HUES6 (cell line): Measurements from ENCODE around the gene MRC2.
A peak's percentile ranks its signal among the peaks of the same experiment; 100 is the strongest.
"Not testable (repeated sequence)": the region's sequence is repeated elsewhere in the genome, so short reads cannot be mapped to it uniquely, and the experiment has no call there.

Source experiments
- H3K27ac ChIP-seq: 2 replicates; pipeline ENCODE4 v1.7.0; 2013; ENCODE audit warnings: low read depth, mild to moderate bottlenecking, low read length, inconsistent platforms
- H3K27me3 ChIP-seq: 2 replicates; pipeline ENCODE4 v1.6.1; 2013; ENCODE audit warnings: low read length; ENCODE audit not compliant: control insufficient read depth, insufficient read depth
- H3K36me3 ChIP-seq: 2 replicates; pipeline ENCODE4 v1.6.1; 2013; ENCODE audit warnings: low read length; ENCODE audit not compliant: control insufficient read depth, insufficient read depth
- H3K4me1 ChIP-seq: 2 replicates; pipeline ENCODE4 v1.6.1; 2013; ENCODE audit warnings: low read length; ENCODE audit not compliant: control insufficient read depth, insufficient read depth
- H3K4me3 ChIP-seq: 2 replicates; pipeline ENCODE4 v1.5.1; 2013; ENCODE audit warnings: low read depth, low read length
- H3K9ac ChIP-seq: one replicate; pipeline ENCODE4 v1.6.1; 2013; ENCODE audit warnings: mild to moderate bottlenecking, low read length
- H3K9me3 ChIP-seq: 2 replicates; pipeline ENCODE4 v1.6.1; 2013; ENCODE audit warnings: low read depth, low read length; ENCODE audit not compliant: control insufficient read depth, insufficient read depth

Gene MRC2

DNA sequence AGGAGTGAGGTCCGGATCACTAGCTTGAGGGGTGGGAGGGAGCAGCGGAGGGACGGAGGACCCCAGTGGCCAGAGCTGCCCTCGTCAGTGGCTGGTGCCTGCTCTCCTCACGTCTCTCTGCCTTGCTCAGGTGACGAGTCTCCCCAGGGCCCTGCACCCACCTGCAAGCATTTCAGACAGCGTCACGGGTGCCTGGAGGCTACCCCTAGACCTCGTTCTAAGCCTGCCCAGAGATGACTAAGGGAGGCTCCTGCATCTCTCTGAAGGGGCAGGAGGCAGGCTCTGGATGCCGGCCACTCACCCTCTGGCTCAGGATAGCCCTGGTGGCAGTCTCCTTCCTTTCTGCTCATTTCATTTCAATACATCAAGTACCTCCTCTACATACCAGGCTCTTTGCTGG is 68.8 kb downstream of the MRC2 start:
- no peaks in the 10 kb centered on the region for H3K9me3 ChIP-seq
- H3K4me3 ChIP-seq: no peak overlapping the region
- H3K27me3 ChIP-seq: no peaks in the 10 kb centered on the region
- H3K36me3 ChIP-seq: peaks cover 3% of the 10 kb centered on the region
- H3K27ac ChIP-seq: no peak overlapping the region
- no peaks in the 10 kb centered on the region; the same call in 1 of the 2 replicates for H3K4me1 ChIP-seq
- no peak overlapping the region for H3K9ac ChIP-seq

- H3K9ac ChIP-seq: no peak overlapping the region
- H3K9me3 ChIP-seq: no peaks in the 10 kb centered on the region
- no peak overlapping the region for H3K4me3 ChIP-seq
- peaks cover 2% of the 10 kb centered on the region; the same call in 1 of the 2 replicates for H3K36me3 ChIP-seq
- no peak overlapping the region for H3K27ac ChIP-seq
- H3K4me1 ChIP-seq: no peaks in the 10 kb centered on the region; the same call in 1 of the 2 replicates
- H3K27me3 ChIP-seq: no peaks in the 10 kb centered on the region; the same call in 1 of the 2 replicates
Measured at GRCh38 chr17:62696726-62697490, 69.4 kb downstream of the MRC2 start.

GRCh38 chr17:62698459-62698858 is 71.0 kb downstream of the MRC2 start:
- not testable (repeated sequence) for H3K36me3 ChIP-seq, H3K4me3 ChIP-seq, H3K27ac ChIP-seq, H3K4me1 ChIP-seq, H3K9me3 ChIP-seq, H3K9ac ChIP-seq
- H3K27me3 ChIP-seq: peaks cover 11% of the 10 kb centered on the region

DNA sequence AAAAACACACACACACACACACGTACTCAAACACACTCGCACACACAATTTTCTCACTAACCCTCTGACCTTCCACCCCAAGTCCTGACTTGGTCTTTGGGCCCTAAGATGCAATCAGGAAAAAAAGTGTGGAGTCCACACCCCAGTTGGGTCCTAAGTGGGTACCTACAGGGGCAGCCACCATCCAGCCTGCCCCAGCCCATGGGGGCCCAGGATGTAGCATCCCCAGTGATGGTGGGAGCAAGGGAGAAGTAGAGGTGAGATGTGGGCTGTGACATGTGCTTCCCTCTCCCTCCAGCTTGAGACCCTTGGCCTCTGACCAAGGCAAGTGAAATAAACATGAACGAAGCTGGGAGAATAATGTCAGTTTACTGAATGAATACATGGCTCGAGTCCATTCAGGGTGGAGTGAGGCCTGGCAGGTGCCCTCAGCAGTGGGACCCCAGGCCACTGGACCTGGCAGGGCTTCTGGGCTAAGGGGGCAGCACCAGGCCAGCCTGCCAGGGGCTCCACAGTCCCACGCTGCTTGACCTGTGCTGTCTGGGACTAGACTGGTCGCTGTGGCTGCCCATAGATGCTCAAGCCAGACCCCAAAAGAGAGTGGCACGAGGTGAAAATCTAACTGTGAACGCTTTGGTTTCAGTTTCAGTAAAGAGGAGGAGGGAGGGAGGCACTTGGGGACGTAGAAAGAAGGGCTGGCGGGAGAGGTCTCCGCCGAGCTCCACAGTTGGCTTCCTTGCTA is 73.7 kb downstream of the MRC2 start:
- Histone ChIP-seq H3K9ac (no peak overlapping the region), H3K27ac (no peak overlapping the region), H3K4me1 (peaks cover 23% of the 10 kb centered on the region), H3K4me3 (no peak overlapping the region), H3K36me3 (no peaks in the 10 kb centered on the region), H3K27me3 (peaks cover 18% of the 10 kb centered on the region), H3K9me3 (no peaks in the 10 kb centered on the region)

- Histone ChIP-seq H3K36me3 (no peaks in the 10 kb centered on the region), H3K4me1 (peaks cover 28% of the 10 kb centered on the region), H3K9me3 (no peaks in the 10 kb centered on the region), H3K27me3 (peaks cover 21% of the 10 kb centered on the region), H3K9ac (no peak overlapping the region), H3K4me3 (no peak overlapping the region), H3K27ac (no peak overlapping the region)
Measured at GRCh38 chr17:62701706-62702085, 74.2 kb downstream of the MRC2 start.

- H3K36me3 ChIP-seq: no peaks in the 10 kb centered on the region
- H3K9ac ChIP-seq: no peak overlapping the region
- no peak overlapping the region for H3K4me3 ChIP-seq
- peaks cover 2% of the 10 kb centered on the region; the same call in 1 of the 2 replicates for H3K9me3 ChIP-seq
- peaks cover 30% of the 10 kb centered on the region for H3K4me1 ChIP-seq
- no peak overlapping the region for H3K27ac ChIP-seq
- H3K27me3 ChIP-seq: peaks cover 31% of the 10 kb centered on the region
Measured at GRCh38 chr17:62702746-62703260, 75.3 kb downstream of the MRC2 start.

GRCh38 chr17:62703261-62703775 is 75.8 kb downstream of the MRC2 start:
- Histone ChIP-seq H3K27me3 (peaks cover 31% of the 10 kb centered on the region), H3K27ac (no peak overlapping the region), H3K9me3 (peaks cover 3% of the 10 kb centered on the region; the same call in 1 of the 2 replicates), H3K4me3 (peak overlapping the region; percentile 61), H3K4me1 (peaks cover 30% of the 10 kb centered on the region), H3K9ac (no peak overlapping the region), H3K36me3 (no peaks in the 10 kb centered on the region)

DNA sequence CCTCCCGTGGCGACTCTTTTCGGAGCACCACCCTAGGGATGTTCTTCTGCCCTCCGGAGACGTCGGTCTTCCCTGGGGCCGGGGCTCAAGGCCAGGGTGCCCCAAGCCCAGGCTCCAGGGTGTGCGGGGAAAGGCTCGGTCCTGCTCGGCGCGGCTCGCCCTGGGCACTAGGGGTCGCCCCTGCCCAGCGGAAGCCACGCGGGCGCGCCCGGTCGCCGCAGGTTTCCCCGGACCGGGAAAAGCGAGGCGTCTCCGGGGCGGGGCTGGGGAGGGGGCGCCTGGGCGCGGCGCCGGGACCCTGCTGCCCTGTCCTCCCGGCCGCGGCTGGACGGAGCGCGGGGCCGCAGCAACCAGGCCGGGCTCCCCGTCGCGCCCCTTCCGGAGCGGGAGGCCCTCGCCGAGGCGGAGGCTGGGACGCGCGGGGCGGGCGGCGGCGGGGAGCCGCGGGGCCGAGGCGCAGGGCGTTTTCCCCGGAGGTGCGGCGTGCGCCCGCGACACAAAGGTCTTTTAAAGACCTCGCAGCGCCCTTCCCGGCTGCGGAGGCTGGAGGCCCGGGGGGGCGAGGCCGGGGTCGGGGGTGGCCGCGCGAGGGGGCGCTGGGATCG is 76.4 kb downstream of the MRC2 start:
- H3K36me3 ChIP-seq: no peaks in the 10 kb centered on the region
- peak overlapping the region; percentile 61 for H3K4me3 ChIP-seq
- H3K4me1 ChIP-seq: peaks cover 30% of the 10 kb centered on the region
- H3K9me3 ChIP-seq: peaks cover 8% of the 10 kb centered on the region
- peak overlapping the region; percentile 59 for H3K9ac ChIP-seq
- peak overlapping the region; percentile 62; the same call in 1 of the 2 replicates for H3K27ac ChIP-seq
- H3K27me3 ChIP-seq: peaks cover 31% of the 10 kb centered on the region

DNA sequence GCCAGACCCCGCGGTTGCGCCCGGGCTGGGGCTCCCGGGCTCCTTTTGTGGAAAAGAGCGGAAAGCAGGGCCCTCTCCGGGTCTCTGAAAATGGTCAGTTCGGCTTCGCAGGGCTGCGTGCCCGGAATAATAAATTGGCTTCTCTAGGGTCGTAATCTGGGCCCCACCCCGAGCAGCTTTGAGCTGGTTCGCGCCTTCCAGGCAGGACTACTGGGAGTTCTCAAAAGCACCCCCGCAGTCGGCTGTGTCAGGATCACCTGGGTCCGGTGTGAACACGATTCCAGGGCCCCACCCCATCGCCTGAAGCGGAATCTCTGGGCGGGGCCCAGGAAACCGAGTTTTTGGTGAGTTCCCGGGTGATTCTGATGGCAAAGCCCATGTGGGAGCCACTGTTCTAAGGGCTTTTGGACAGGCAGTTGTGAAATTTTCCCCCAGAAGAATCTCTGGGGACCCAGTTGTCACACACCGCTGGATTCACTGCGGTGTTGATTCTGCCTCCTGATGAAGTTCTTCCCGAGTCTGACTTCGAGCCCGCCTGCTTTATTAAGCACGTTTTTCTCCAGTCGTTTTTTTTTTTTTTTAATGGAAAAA is 77.0 kb downstream of the MRC2 start:
- peak overlapping the region; percentile 62; the same call in 1 of the 2 replicates for H3K27ac ChIP-seq
- H3K9me3 ChIP-seq: peaks cover 10% of the 10 kb centered on the region
- H3K4me1 ChIP-seq: peaks cover 30% of the 10 kb centered on the region
- H3K4me3 ChIP-seq: peak overlapping the region; percentile 61
- peak overlapping the region; percentile 59 for H3K9ac ChIP-seq
- H3K36me3 ChIP-seq: no peaks in the 10 kb centered on the region
- peaks cover 31% of the 10 kb centered on the region for H3K27me3 ChIP-seq

DNA sequence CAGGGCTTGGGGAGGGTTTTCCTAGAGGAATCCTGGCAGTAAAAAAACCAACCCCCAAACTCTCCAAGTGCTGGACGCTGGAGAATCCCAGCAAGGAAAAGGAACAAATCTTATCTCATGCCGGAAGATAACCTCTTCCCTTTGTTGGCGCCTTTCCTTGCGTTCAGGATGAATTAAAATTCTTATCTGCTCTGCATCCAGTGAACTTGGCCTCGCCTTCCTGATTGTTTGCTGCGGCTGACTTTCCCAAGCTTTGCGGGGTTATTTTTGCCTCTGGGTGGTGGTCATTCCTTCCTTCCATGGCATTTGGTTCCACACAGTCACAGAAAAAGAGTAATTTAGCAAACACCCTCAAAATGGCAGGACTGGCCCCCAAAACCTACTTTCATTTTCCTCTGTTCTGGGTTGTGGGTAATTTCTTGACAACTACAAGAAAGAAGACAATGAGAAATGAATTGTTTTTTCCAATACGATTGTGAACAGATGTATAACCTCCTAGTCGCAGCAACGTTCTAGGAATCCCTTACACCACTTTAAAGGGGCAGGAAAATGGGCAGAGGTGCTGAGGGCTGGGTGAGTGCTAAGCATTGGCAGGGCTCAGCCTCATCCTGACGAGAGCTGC is 77.8 kb downstream of the MRC2 start:
- no peaks in the 10 kb centered on the region for H3K36me3 ChIP-seq
- H3K9me3 ChIP-seq: peaks cover 16% of the 10 kb centered on the region
- H3K9ac ChIP-seq: peak overlapping the region; percentile 59
- H3K27me3 ChIP-seq: peaks cover 31% of the 10 kb centered on the region
- H3K4me1 ChIP-seq: peaks cover 30% of the 10 kb centered on the region
- H3K4me3 ChIP-seq: peak overlapping the region; percentile 61
- no peak overlapping the region for H3K27ac ChIP-seq
